Gastrocnemius medialis (tissue), 4 donors: ENCODE data around the gene TSPAN15.

Experiments used
- POLR2A ChIP-seq, 2 donors: fragments of 450-650 bp; IDR thresholded peaks; one replicate each; pipeline ENCODE4 v1.6.1; 2017; ENCODE audit warnings: antibody characterized with exemption in 2 of 2, mild to moderate bottlenecking in 2 of 2, moderate library complexity in 2 of 2
- TF ChIP-seq, protein P1 (sequence below), 5 experiments: fragments of 450-650 bp in 3 of 5; fragments of 200-600 bp in 2 of 5; sonication (generic) in 2 of 5; IDR thresholded peaks in 4 of 5; conservative IDR thresholded peaks in 1 of 5; 1 replicate in 4 of 5; 2 replicates in 1 of 5; pipeline ENCODE4 v1.5.1; 2016 to 2019; ENCODE audit warnings: antibody characterized with exemption in 5 of 5, mild to moderate bottlenecking in 3 of 5, moderate library complexity in 3 of 5

DNA sequence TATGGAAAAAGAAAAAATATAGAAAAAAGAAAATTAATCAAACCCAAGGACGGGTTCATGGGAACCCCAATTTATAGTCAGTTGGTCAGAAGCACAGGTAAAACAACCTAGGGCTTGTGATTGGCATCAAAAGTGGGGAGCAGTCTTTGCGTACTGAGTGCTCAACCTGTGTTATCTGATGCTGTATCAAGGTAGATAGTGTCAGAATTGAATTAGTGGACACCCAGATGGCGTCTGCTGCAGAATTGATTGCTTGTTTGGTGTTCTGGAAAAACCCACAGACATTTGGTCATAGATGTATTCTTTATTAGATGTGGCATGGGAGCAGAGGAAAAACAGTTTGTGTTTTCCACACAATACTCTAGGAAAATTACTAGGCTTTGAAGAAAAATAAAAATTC lies 82.4 kb downstream of the TSPAN15 start:
- TF ChIP-seq POLR2A (IDR thresholded peaks at IDR 0.05) = no peak
- TF ChIP-seq, protein P1, sequence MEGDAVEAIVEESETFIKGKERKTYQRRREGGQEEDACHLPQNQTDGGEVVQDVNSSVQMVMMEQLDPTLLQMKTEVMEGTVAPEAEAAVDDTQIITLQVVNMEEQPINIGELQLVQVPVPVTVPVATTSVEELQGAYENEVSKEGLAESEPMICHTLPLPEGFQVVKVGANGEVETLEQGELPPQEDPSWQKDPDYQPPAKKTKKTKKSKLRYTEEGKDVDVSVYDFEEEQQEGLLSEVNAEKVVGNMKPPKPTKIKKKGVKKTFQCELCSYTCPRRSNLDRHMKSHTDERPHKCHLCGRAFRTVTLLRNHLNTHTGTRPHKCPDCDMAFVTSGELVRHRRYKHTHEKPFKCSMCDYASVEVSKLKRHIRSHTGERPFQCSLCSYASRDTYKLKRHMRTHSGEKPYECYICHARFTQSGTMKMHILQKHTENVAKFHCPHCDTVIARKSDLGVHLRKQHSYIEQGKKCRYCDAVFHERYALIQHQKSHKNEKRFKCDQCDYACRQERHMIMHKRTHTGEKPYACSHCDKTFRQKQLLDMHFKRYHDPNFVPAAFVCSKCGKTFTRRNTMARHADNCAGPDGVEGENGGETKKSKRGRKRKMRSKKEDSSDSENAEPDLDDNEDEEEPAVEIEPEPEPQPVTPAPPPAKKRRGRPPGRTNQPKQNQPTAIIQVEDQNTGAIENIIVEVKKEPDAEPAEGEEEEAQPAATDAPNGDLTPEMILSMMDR (IDR thresholded peaks at IDR 0.05 in 4 of 5, conservative IDR thresholded peaks at IDR 0.05 in 1 of 5) = no peak
